Measurements from ENCODE around the gene KAZN.

The KAZN gene

DNA sequence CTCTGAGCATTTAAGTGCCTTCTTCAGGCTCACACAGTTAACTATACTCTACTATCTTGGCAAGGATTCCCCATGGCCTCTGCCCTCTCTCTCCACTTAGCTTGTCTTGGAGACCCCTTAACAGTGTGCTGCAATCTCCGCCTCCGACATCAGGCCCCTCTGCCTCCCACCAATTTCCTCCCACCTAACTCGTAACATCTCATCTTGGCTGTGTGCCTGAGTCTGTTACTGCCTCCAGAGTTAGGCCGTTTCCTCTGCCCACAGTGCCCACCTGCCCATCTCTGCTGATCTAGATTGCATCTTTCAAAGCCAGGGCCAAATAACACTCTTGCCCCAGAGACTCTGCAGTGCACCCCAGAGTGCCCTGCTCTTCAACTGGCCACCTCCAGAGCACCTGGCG, 310.8 kb downstream of the KAZN start:
- H3K4me3 ChIP-seq (ENCODE audit: low read depth, low read length): no peak overlapping the region
- TF ChIP-seq, protein P1, sequence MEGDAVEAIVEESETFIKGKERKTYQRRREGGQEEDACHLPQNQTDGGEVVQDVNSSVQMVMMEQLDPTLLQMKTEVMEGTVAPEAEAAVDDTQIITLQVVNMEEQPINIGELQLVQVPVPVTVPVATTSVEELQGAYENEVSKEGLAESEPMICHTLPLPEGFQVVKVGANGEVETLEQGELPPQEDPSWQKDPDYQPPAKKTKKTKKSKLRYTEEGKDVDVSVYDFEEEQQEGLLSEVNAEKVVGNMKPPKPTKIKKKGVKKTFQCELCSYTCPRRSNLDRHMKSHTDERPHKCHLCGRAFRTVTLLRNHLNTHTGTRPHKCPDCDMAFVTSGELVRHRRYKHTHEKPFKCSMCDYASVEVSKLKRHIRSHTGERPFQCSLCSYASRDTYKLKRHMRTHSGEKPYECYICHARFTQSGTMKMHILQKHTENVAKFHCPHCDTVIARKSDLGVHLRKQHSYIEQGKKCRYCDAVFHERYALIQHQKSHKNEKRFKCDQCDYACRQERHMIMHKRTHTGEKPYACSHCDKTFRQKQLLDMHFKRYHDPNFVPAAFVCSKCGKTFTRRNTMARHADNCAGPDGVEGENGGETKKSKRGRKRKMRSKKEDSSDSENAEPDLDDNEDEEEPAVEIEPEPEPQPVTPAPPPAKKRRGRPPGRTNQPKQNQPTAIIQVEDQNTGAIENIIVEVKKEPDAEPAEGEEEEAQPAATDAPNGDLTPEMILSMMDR (IDR thresholded peaks at IDR 0.05; ENCODE audit: low read depth, low read length, missing control alignments): no peak
- no peak for DNase-seq (ENCODE audit: low read depth)

GRCh38 chr1:14909920-14910460, 311.5 kb downstream of the KAZN start:
- H3K4me3 ChIP-seq (ENCODE audit: low read depth, low read length): no peak overlapping the region
- TF ChIP-seq, protein P1 (IDR thresholded peaks at IDR 0.05; ENCODE audit: low read depth, low read length, missing control alignments): no peak
- no peak for DNase-seq (ENCODE audit: low read depth)

DNA sequence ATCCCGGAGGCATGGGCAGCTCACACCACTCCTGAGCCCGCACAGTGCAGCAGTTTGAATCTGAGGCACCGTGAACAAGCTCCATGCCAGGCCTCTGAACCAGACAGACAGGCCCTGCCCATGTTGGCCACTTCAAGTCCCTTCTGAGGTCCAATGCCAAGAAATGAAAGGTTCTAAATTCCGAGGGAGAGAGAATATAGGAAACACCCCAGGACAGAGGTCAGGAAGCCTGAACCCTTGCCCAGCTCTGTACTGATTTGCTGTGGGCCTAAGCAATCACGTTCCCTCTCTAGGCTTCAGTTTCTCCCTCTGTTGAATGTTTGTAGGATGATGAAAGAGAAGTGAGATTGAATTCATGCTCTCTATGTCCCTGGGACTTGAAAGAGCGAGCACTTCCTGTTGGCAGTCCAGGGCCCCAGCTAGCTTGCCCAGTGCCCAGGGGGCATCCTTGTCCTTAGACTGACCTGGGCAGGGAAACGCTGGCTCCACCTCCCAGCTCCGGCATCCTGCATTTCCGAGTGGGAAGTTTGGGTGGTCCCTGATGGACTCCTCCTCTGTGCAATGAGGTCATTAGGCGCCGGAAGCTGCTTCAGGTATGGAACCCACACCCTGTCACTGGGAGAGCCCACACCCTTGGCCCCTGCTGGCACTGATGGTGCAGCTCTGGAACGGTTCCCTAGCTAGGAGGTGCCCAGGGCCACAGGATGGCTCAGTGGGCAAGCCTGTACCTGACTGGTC, 312.7 kb downstream of the KAZN start:
- H3K4me3 ChIP-seq (ENCODE audit: low read depth, low read length): no peak overlapping the region
- DNase-seq (ENCODE audit: low read depth): no peak
- TF ChIP-seq, protein P1 (IDR thresholded peaks at IDR 0.05; ENCODE audit: low read depth, low read length, missing control alignments): no peak

DNA sequence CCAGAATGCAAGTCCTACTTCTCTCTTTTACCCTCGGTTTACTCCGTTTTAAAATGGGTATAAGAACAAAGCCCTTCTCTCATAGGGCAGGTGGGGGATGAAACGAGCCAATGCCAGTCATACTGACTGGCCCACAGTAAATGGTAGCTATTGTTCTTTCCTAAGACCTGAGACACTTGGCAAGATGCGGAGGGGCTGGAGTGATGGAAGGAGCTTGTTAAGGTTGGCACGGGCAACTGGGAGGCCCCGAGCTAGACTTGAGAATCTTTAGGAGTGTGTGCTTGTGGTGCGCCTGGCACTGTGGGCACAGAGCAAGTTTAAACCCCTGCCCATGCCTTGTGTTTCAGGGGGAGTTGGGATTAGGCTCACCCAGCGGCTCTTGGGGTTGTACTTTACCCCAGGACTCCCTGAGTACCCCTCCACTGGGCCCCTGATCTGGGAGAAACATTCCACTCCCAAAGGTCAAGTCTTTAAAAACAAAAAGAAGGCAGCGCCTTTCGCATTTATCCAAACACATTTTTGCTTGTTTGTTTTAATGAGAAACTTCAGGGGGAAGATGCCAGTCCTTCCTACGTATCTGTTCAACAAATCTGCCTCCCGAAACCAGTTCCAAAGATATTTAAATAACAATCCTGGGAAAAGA, 314.5 kb downstream of the KAZN start:
- H3K4me3 ChIP-seq (ENCODE audit: low read depth, low read length): no peak overlapping the region
- no peak for DNase-seq (ENCODE audit: low read depth)
- TF ChIP-seq, protein P1 (IDR thresholded peaks at IDR 0.05; ENCODE audit: low read depth, low read length, missing control alignments): no peak

DNA sequence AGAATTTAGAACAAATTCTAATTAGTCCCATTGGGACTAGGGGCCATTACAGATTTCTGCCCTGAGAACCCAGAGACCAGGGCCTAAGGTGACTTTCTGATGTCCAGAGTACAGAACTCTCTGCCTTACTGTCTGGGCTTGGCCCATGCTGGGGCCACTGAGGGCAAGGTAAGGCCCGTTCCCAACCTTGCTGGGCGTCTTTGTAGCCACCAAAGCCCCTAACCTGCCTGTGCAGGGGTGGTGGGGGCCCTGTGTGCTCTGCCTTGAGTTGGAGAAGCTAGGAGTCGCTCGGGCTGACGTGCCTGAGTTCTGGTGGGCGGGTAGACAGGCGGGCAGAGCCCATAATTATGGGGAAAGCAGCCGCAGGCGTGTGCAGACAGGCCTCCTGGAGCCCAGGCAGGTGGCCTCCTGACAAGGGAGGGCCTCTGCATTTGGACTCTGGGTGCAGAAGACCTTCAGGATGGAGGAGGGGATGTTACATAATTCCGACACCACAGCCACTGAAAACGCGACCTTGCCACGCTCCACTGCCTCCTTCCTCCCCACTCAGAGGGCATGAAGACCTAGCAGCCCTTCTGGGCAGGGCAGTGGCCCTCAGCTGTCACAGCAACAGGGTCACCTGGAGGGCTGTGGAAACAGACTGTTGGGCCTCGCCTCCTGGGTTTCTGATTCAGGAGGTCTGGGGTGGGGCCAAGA, 315.1 kb downstream of the KAZN start:
- peak; percentile 74 for DNase-seq (ENCODE audit: low read depth)
- TF ChIP-seq, protein P1 (IDR thresholded peaks at IDR 0.05; ENCODE audit: low read depth, low read length, missing control alignments): no peak
- H3K4me3 ChIP-seq (ENCODE audit: low read depth, low read length): no peak overlapping the region

DNA sequence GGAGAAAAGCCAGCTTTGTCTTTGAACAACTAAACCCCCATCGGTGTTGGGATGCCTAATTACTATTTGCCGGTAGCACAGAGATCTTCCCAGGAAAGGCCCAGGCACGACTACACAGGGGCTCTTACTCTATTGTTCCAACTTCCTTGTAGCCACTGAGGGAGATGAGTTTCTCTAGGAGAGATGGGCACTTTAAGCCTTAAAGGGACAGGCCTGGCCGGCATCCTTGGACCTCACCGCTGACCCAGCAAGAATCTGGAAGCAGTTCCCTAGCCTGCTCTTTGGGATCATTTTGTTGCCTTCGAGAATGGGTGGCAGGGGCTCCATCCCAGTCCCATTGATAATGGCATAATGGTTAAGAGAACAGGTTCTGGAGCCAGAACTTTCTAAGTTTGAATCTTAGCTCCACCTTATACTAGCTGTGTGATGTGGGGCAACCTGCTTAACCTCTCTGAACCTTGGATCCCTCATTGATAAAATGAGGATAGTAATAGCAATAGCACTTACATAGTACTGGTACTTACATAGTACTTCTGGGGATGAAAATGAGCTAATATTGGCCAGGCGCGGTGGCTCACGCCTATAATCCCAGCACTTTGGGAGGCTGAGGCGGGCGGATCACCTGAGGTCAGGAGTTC, 316.0 kb downstream of the KAZN start:
- TF ChIP-seq, protein P1 (IDR thresholded peaks at IDR 0.05; ENCODE audit: low read depth, low read length, missing control alignments): no peak
- no peak overlapping the region for H3K4me3 ChIP-seq (ENCODE audit: low read depth, low read length)
- no peak for DNase-seq (ENCODE audit: low read depth)

Measured in GM12864 (cell line).